ENCODE measurements around the gene OPRL1. TPM values are rescaled to one million over a fixed set of nuclear protein-coding genes. Genes with fewer than 3 reads are reported as not detected.
"Not testable (repeated sequence)": the region's sequence is repeated elsewhere in the genome, so short reads cannot be mapped to it uniquely, and the experiment has no call there.

Gene OPRL1
- total and polyA plus RNA-seq, 4 donors, result 5.2 to 26.3 (median 18.6) TPM

DNA sequence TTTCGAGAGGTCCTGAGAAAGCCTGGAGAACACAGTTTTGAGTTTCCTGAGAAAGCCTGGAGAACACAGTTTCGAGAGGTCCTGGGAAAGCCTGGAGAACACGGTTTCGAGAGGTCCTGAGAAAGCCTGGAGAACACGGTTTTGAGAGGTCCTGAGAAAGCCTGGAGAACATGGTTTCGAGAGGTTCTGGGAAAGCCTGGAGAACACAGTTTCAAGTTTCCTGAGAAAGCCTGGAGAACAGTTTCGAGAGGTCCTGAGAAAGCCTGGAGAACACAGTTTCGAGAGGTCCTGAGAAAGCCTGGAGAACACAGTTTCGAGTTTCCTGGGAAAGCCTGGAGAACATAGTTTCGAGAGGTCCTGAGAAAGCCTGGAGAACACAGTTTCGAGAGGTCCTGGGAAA, 43.6 kb downstream of the OPRL1 start:
- H3K36me3 ChIP-seq (ENCODE audit: control insufficient read depth, insufficient read depth, low read length); H3K9me3 ChIP-seq (ENCODE audit: control insufficient read depth, insufficient read depth, low read length); DNase-seq (ENCODE audit: low read depth in 4 of 6, low spot score in 6 of 6); H3K4me3 ChIP-seq (ENCODE audit: low read depth, low read length); H3K27me3 ChIP-seq (ENCODE audit: control insufficient read depth, insufficient read depth, low read length); H3K27ac ChIP-seq (ENCODE audit: low read depth, low read length): not testable (repeated sequence)
- WGBS (ENCODE audit: insufficient coverage), result 90% methylated on average over 11 of the region's 11 CpGs
- peaks cover 14% of the 10 kb centered on the region for H3K4me1 ChIP-seq (ENCODE audit: control insufficient read depth, insufficient read depth, low read length)

DNA sequence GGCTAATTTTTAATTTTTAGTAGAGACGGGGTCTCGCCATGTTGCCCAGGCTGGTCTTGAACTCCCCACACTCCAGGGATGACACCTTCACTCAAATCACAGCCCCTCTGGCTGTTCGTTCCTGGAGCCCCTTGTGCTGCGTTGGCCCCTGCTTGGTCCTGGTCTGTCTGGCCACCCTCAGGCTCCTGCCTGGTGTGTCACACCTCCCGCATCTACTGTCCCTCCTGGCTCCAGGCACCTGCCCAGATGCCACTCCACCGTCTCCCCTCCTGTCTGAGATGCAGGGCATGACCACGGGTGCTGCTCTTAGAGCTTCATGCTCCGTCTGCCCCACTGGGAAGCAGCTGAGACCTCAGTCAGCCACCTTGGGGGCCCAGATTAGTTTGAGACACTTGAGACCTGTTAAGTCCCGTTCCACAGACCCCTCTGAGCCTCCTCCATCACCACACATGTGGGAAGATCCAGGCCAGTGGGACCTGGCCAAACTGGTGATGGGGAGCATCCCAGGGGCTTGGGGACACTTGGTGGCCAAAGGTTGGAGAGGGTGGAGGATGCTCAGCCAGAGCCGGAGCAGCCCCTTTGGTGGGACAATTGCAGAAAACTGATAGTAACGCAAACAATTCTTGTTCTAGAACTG, 49.4 kb downstream of the OPRL1 start:
- no peak overlapping the region for H3K4me3 ChIP-seq (ENCODE audit: low read depth, low read length)
- no peaks in the 10 kb centered on the region for H3K4me1 ChIP-seq (ENCODE audit: control insufficient read depth, insufficient read depth, low read length)
- H3K9me3 ChIP-seq (ENCODE audit: control insufficient read depth, insufficient read depth, low read length), result peaks cover 1% of the 10 kb centered on the region
- no peaks in the 10 kb centered on the region for H3K36me3 ChIP-seq (ENCODE audit: control insufficient read depth, insufficient read depth, low read length)
- 90% methylated on average over 10 of the region's 11 CpGs for WGBS (ENCODE audit: insufficient coverage)
- DNase-seq (ENCODE audit: low read depth in 4 of 6, low spot score in 6 of 6), result no peak
- no peak overlapping the region for H3K27ac ChIP-seq (ENCODE audit: low read depth, low read length)
- no peaks in the 10 kb centered on the region for H3K27me3 ChIP-seq (ENCODE audit: control insufficient read depth, insufficient read depth, low read length)

DNA sequence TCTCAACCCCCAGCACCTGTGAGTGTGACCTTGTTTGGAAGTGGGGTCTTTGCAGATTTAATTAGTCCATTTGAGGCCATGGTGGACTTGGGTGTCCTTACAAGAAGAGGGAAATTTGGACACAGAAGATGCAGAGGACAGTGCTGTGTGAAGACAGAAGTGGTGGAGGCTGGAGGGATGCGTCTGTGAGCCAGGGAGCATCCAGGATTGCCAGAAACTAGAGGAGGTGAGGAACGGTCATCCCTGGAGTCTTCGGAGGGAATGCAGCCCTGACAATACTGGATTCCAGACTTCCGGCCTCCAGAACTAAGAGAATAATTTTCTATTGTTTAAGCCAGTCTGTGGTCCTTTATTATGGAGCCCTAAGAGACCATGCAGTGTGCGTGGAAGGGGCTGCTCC, 50.4 kb downstream of the OPRL1 start:
- 64% methylated on average over 3 of the region's 5 CpGs for WGBS (ENCODE audit: insufficient coverage)

DNA sequence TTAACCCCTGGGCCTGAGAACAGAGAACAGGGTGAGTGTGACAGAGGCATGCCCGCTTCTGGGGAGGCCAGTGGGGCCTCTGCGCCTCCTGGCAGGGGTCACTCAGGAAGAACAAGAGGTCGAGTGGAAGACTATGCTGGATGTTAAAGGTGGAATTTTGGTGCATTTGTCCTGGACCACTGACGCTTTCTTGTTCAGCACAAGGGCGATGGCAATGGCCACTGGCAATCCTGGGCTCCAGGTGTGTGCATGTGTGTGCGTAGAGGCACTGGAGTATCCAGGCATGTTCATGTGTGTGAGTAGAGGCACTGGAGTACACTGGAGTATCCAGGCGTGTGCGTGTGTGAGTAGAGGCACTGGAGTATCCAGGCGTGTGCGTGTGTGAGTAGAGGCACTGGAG, 51.0 kb downstream of the OPRL1 start:
- Histone ChIP-seq H3K27ac (ENCODE audit: low read depth, low read length) (no peak overlapping the region), H3K4me3 (ENCODE audit: low read depth, low read length) (no peak overlapping the region), H3K36me3 (ENCODE audit: control insufficient read depth, insufficient read depth, low read length) (no peaks in the 10 kb centered on the region), H3K4me1 (ENCODE audit: control insufficient read depth, insufficient read depth, low read length) (no peaks in the 10 kb centered on the region), H3K27me3 (ENCODE audit: control insufficient read depth, insufficient read depth, low read length) (no peaks in the 10 kb centered on the region), H3K9me3 (ENCODE audit: control insufficient read depth, insufficient read depth, low read length) (peaks cover 1% of the 10 kb centered on the region)
- 85% methylated on average over 10 of the region's 10 CpGs for WGBS (ENCODE audit: insufficient coverage)
- no peak for DNase-seq (ENCODE audit: low read depth in 4 of 6, low spot score in 6 of 6)

More for the DNA sequence above, 50.4 kb downstream of the OPRL1 start:
- Histone ChIP-seq H3K27ac (ENCODE audit: low read depth, low read length) (no peak overlapping the region), H3K9me3 (ENCODE audit: control insufficient read depth, insufficient read depth, low read length) (peaks cover 1% of the 10 kb centered on the region), H3K27me3 (ENCODE audit: control insufficient read depth, insufficient read depth, low read length) (no peaks in the 10 kb centered on the region), H3K4me1 (ENCODE audit: control insufficient read depth, insufficient read depth, low read length) (no peaks in the 10 kb centered on the region), H3K4me3 (ENCODE audit: low read depth, low read length) (no peak overlapping the region), H3K36me3 (ENCODE audit: control insufficient read depth, insufficient read depth, low read length) (no peaks in the 10 kb centered on the region)
- no peak for DNase-seq (ENCODE audit: low read depth in 4 of 6, low spot score in 6 of 6)

DNA sequence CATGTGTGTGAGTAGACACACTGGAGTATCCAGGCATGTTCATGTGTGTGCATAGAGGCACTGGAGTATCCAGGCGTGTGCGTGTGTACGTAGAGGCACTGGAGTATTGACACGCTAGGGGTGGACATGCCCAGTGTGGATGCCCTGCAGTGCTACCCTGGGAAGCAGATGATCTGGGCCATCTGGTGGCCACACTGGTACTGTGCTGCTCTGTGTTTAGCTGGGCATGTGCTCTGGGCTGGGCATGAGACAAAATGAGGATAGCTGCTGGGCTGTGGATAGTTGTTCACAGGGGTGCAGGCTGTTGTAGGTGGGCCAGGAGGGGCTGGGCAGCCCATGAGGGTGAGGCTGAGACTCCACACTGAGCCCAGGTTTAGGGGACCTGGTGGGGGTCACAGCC, 51.5 kb downstream of the OPRL1 start:
- H3K9me3 ChIP-seq (ENCODE audit: control insufficient read depth, insufficient read depth, low read length), result peaks cover 1% of the 10 kb centered on the region
- no peaks in the 10 kb centered on the region for H3K27me3 ChIP-seq (ENCODE audit: control insufficient read depth, insufficient read depth, low read length)
- H3K4me1 ChIP-seq (ENCODE audit: control insufficient read depth, insufficient read depth, low read length), result no peaks in the 10 kb centered on the region
- DNase-seq (ENCODE audit: low read depth in 4 of 6, low spot score in 6 of 6), result no peak
- 78% methylated on average over 4 of the region's 4 CpGs for WGBS (ENCODE audit: insufficient coverage)
- H3K36me3 ChIP-seq (ENCODE audit: control insufficient read depth, insufficient read depth, low read length), result no peaks in the 10 kb centered on the region
- H3K4me3 ChIP-seq (ENCODE audit: low read depth, low read length), result no peak overlapping the region
- H3K27ac ChIP-seq (ENCODE audit: low read depth, low read length), result no peak overlapping the region

DNA sequence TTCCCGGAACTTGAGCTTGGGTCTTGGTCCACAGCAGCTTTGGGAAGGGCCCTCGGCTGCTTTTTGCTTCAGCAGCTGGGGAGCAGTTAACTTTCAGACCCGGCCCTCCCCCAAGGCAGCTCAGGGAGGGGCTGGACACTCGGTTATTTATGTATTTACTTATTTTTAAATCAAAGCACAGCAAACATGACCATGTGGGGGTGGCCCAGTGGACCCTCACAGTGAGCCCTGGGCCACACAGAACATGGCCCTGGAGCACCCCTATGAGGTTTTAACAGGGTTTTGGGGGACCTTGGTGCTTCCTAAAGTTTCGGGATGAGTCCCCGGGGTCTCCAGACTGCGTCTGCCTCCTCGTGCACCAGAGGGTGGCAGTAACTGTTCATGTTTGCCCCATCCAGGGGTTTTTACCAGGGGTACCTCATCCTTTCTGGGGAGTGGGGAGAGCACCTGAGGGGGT, 54.1 kb downstream of the OPRL1 start:
- Histone ChIP-seq H3K9me3 (ENCODE audit: control insufficient read depth, insufficient read depth, low read length) (no peaks in the 10 kb centered on the region), H3K4me1 (ENCODE audit: control insufficient read depth, insufficient read depth, low read length) (no peaks in the 10 kb centered on the region), H3K27me3 (ENCODE audit: control insufficient read depth, insufficient read depth, low read length) (no peaks in the 10 kb centered on the region), H3K36me3 (ENCODE audit: control insufficient read depth, insufficient read depth, low read length) (no peaks in the 10 kb centered on the region), H3K27ac (ENCODE audit: low read depth, low read length) (no peak overlapping the region), H3K4me3 (ENCODE audit: low read depth, low read length) (no peak overlapping the region)
- 65% methylated on average over 6 of the region's 8 CpGs for WGBS (ENCODE audit: insufficient coverage)
- peak in 1 of 6 donors; percentile 46 for DNase-seq (ENCODE audit: low read depth in 4 of 6, low spot score in 6 of 6)

DNA sequence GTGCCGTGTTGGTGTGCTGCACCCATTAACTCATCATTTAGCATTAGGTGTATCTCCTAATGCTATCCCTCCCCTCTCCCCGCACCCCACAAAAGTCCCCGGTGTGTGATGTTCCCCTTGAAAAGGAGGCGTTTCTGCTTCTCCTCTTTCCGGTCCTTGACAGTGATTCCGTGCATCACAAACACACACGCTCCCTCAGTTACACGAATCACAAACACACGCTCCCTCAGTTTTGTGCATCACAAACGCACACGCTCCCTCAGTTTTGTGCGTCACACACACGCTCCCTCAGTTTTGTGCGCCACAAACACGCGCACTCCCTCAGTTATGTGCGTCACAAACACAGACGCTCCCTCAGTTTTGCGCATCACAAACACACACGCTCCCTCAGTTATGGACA, 54.9 kb downstream of the OPRL1 start:
- H3K4me3 ChIP-seq (ENCODE audit: low read depth, low read length); H3K27ac ChIP-seq (ENCODE audit: low read depth, low read length); H3K36me3 ChIP-seq (ENCODE audit: control insufficient read depth, insufficient read depth, low read length); H3K9me3 ChIP-seq (ENCODE audit: control insufficient read depth, insufficient read depth, low read length); DNase-seq (ENCODE audit: low read depth in 4 of 6, low spot score in 6 of 6); H3K4me1 ChIP-seq (ENCODE audit: control insufficient read depth, insufficient read depth, low read length); H3K27me3 ChIP-seq (ENCODE audit: control insufficient read depth, insufficient read depth, low read length): not testable (repeated sequence)
- WGBS (ENCODE audit: insufficient coverage), result 75% methylated on average over 15 of the region's 20 CpGs

DNA sequence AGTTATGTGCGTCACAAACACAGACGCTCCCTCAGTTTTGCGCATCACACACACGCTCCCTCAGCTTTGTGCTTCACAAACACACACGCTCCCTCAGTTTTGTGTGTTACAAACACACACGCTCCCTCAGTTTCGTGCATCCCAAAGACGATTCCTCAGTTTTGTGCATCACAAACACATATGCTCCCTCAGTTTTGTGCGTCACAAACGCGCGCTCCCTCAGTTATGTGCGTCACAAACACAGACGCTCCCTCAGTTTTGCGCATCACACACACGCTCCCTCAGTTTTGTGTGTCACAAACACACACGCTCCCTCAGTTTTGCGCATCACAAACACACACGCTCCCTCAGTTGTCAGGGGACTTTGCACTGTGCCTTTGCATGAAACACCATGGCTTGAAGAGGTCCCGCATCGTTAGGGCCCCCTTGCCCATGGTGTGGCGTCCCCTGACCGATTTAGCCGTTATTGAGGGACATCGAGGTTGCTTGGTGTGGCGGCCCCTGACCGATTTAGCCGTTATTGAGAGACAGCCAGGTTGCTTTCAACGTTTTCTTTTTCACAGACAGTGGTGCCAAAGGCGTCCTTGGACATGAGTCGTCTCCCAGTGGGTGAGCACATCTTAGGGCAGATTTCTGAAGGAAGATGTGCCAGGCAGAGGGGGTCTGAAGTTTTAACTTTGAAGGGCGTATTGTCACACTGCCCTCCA, 56.3 kb downstream of the OPRL1 start:
- Histone ChIP-seq H3K4me1 (ENCODE audit: control insufficient read depth, insufficient read depth, low read length) (peaks cover 16% of the 10 kb centered on the region), H3K27ac (ENCODE audit: low read depth, low read length) (no peak overlapping the region), H3K36me3 (ENCODE audit: control insufficient read depth, insufficient read depth, low read length) (no peaks in the 10 kb centered on the region), H3K4me3 (ENCODE audit: low read depth, low read length) (no peak overlapping the region), H3K9me3 (ENCODE audit: control insufficient read depth, insufficient read depth, low read length) (no peaks in the 10 kb centered on the region), H3K27me3 (ENCODE audit: control insufficient read depth, insufficient read depth, low read length) (no peaks in the 10 kb centered on the region)
- 83% methylated on average over 27 of the region's 32 CpGs for WGBS (ENCODE audit: insufficient coverage)
- no peak for DNase-seq (ENCODE audit: low read depth in 4 of 6, low spot score in 6 of 6)

DNA sequence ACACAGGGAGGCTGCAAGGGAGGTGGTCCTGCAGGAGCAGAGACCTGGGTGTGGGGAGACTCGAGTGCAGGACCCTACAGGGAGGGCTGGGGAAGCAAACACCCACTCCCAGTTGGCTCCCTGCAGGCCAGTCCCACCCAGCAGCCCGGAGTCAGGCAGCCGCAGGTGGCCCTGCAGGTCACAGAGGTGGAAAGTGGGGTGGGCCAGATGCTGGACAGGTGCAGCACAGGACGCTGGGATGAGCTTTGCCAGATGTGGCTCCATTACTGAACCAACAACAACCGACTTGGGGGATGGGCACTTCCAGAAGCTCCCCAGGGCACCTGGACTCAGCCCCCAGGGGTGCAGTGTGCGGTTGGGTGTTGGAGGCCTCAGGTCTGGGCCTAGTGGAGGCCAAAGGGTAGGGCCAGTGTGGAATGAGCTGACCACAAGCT, 57.7 kb downstream of the OPRL1 start:
- H3K4me1 ChIP-seq (ENCODE audit: control insufficient read depth, insufficient read depth, low read length), result peaks cover 23% of the 10 kb centered on the region
- WGBS (ENCODE audit: insufficient coverage), result 85% methylated on average over 6 of the region's 6 CpGs
- no peaks in the 10 kb centered on the region for H3K36me3 ChIP-seq (ENCODE audit: control insufficient read depth, insufficient read depth, low read length)
- no peak overlapping the region for H3K27ac ChIP-seq (ENCODE audit: low read depth, low read length)
- H3K27me3 ChIP-seq (ENCODE audit: control insufficient read depth, insufficient read depth, low read length), result no peaks in the 10 kb centered on the region
- no peak overlapping the region for H3K4me3 ChIP-seq (ENCODE audit: low read depth, low read length)
- DNase-seq (ENCODE audit: low read depth in 4 of 6, low spot score in 6 of 6), result no peak
- no peaks in the 10 kb centered on the region for H3K9me3 ChIP-seq (ENCODE audit: control insufficient read depth, insufficient read depth, low read length)

DNA sequence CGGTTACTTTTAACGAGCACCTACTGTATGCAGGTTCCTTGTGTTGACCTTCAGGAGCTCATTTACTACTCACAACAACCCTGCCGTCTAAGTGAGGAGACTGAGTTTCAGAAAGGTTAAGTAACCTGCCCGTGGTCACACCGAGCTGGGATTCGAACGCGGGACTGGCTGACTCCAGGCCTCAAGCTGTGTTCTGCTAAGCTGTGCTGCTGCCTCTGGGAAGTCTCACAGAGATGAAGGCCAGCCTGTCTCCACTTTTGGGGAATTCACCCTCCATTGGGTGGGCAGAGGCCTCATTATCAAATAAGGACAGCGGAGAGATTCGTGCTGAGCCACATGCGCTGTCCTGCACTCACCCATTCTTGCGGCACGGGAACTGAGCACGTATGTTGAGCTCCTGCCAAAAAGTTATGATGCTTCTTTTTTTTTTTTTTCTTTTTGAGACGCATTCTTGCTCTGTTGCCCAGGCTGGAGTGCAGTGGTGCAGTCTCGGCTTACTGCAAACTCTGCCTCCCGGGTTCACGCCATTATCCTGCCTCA, 58.5 kb downstream of the OPRL1 start:
- Histone ChIP-seq H3K27ac (ENCODE audit: low read depth, low read length) (no peak overlapping the region), H3K36me3 (ENCODE audit: control insufficient read depth, insufficient read depth, low read length) (no peaks in the 10 kb centered on the region), H3K4me1 (ENCODE audit: control insufficient read depth, insufficient read depth, low read length) (peaks cover 29% of the 10 kb centered on the region), H3K27me3 (ENCODE audit: control insufficient read depth, insufficient read depth, low read length) (no peaks in the 10 kb centered on the region), H3K9me3 (ENCODE audit: control insufficient read depth, insufficient read depth, low read length) (no peaks in the 10 kb centered on the region), H3K4me3 (ENCODE audit: low read depth, low read length) (no peak overlapping the region)
- no peak for DNase-seq (ENCODE audit: low read depth in 4 of 6, low spot score in 6 of 6)
- WGBS (ENCODE audit: insufficient coverage), result 95% methylated on average over 16 of the region's 18 CpGs
